Measurements from ENCODE around the gene CCDC160.

DNA sequence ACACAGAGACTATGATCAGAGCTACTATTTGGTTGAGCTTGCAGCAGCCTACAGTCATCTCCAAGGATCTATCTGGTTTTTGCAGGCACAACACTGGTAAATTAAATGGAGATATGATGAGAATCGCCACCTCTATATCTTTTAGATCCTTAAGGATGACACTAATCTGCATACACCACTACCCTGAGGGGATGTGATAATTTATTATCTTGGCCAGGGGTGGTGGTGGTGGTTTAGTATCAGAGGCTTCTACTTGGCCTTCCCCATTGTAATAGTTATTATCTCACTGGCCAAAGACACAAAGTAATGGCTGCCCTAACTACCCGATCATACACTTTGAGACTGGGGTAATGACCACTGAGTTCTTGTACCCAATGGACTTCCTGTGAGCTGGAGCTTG lies 21.2 kb downstream of the CCDC160 start:
- TF ChIP-seq, protein P1, sequence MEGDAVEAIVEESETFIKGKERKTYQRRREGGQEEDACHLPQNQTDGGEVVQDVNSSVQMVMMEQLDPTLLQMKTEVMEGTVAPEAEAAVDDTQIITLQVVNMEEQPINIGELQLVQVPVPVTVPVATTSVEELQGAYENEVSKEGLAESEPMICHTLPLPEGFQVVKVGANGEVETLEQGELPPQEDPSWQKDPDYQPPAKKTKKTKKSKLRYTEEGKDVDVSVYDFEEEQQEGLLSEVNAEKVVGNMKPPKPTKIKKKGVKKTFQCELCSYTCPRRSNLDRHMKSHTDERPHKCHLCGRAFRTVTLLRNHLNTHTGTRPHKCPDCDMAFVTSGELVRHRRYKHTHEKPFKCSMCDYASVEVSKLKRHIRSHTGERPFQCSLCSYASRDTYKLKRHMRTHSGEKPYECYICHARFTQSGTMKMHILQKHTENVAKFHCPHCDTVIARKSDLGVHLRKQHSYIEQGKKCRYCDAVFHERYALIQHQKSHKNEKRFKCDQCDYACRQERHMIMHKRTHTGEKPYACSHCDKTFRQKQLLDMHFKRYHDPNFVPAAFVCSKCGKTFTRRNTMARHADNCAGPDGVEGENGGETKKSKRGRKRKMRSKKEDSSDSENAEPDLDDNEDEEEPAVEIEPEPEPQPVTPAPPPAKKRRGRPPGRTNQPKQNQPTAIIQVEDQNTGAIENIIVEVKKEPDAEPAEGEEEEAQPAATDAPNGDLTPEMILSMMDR (IDR thresholded peaks at IDR 0.05; ENCODE audit: insufficient read depth, low read length, poor library complexity, severe bottlenecking) = no peak
- TF ChIP-seq EZH2phosphoT487 (conservative IDR thresholded peaks at IDR 0.05; ENCODE audit: low read length) = no peak
